Lower lobe of right lung (tissue), 2 donors: Measurements from ENCODE around the gene PRRC2B. TPM values are rescaled to one million over a fixed set of nuclear protein-coding genes. Genes with fewer than 3 reads are reported as not detected.

Experiments used
- ATAC-seq, 2 donors: fragments of 200-7000 bp; cut with Tn5 transposase; one replicate each; pipeline ENCODE4 v1.9.1; 2020 to 2022; ENCODE audit warnings: mild to moderate bottlenecking in 2 of 2, moderate library complexity in 2 of 2
- DNase-seq: peaks from one replicate; pipeline ENCODE4 v3.0.0-alpha.2; 2020
- H3K27ac ChIP-seq: fragments of 200-600 bp; one replicate; pipeline ENCODE4 v1.8.0; 2022
- H3K27me3 ChIP-seq: fragments of 200-600 bp; one replicate; pipeline ENCODE4 v1.8.0; 2022; ENCODE audit warnings: low read depth
- H3K36me3 ChIP-seq: fragments of 200-600 bp; one replicate; pipeline ENCODE4 v1.8.0; 2022; ENCODE audit warnings: mild to moderate bottlenecking
- H3K4me1 ChIP-seq: fragments of 200-600 bp; one replicate; pipeline ENCODE4 v1.8.0; 2022
- H3K4me3 ChIP-seq: fragments of 200-600 bp; one replicate; pipeline ENCODE4 v1.8.0; 2022; ENCODE audit warnings: mild to moderate bottlenecking
- H3K9me3 ChIP-seq: fragments of 200-600 bp; one replicate; pipeline ENCODE4 v1.8.0; 2022
- intact Hi-C: fragments of 100-400 bp; cut with DNase I; formaldehyde crosslinking; loops from one replicate; pipeline ENCODE4 v1.11.0; 2022
- total RNA-seq: library from RNA; stranded (reverse); fragmentation: NEBNext Ultra II Directional; extraction: Animal tissue kit (Norgen Biotek cat#: 25700); gene quantifications from one replicate; pipeline ENCODE4 v1.2.1, GENCODE V29; 2021
- TF ChIP-seq, protein P1 (sequence below): fragments of 200-600 bp; IDR thresholded peaks from one replicate; pipeline ENCODE4 v1.8.0; 2022; ENCODE audit warnings: antibody characterized with exemption, mild to moderate bottlenecking
- donor health status: DM: no; HTN: yes; CAD: no; lungs with severe emphysema.

The PRRC2B gene
- total RNA-seq, 1 donor from 2014 or later = 170 TPM

DNA sequence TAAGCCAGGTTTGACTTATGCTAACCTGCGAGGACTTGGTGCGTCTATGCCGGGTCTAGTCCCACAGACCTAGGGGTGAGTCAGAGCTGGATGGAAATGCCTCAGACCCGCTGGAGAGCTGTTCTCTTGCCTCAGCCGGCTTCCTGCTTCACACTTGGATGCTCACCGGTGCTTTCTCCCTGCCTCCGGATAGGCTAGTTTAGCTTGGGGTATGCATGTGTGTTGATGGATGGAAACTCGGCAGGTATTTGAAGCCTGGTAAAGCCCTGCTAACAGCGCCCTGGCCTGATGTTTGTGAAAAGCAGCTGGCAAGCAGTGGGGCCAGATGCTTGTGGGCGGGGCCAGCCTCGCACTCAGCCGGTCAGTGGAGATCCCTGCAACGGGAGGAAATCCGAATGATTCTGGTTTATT is 29.3 kb downstream of the PRRC2B start:
- no peaks in the 10 kb centered on the region for H3K27me3 ChIP-seq
- peak overlapping the region; percentile 0 for H3K4me3 ChIP-seq
- H3K27ac ChIP-seq = peak overlapping the region; percentile 44
- ATAC-seq (peak; percentile 75 to 81), DNase-seq (peak; percentile 58)
- H3K36me3 ChIP-seq = no peaks in the 10 kb centered on the region
- TF ChIP-seq, protein P1, sequence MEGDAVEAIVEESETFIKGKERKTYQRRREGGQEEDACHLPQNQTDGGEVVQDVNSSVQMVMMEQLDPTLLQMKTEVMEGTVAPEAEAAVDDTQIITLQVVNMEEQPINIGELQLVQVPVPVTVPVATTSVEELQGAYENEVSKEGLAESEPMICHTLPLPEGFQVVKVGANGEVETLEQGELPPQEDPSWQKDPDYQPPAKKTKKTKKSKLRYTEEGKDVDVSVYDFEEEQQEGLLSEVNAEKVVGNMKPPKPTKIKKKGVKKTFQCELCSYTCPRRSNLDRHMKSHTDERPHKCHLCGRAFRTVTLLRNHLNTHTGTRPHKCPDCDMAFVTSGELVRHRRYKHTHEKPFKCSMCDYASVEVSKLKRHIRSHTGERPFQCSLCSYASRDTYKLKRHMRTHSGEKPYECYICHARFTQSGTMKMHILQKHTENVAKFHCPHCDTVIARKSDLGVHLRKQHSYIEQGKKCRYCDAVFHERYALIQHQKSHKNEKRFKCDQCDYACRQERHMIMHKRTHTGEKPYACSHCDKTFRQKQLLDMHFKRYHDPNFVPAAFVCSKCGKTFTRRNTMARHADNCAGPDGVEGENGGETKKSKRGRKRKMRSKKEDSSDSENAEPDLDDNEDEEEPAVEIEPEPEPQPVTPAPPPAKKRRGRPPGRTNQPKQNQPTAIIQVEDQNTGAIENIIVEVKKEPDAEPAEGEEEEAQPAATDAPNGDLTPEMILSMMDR = no peak
- intact Hi-C loops = no loop called here
- no peaks in the 10 kb centered on the region for H3K9me3 ChIP-seq
- H3K4me1 ChIP-seq = peaks cover 57% of the 10 kb centered on the region

DNA sequence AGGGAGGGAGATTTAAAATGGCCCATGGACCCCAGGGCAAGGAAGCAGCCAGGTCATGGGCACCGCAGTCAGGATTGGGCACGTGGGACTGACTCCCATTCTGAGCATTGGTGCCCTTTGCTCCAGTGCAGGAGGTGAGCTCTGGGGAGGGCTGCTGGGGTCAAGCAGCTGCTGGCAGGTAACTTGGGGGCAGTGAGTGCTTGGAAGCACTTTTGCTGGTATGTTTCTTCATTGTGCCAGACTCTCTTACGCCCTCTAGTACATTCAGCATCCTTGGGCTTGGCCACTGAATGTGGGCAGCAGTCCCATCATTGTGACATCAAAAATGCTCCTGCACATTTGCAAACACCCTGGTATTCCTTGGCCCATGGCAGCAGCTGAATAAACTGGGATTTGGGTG is 32.7 kb downstream of the PRRC2B start:
- DNase-seq (no peak), ATAC-seq (no peak)
- H3K4me1 ChIP-seq = peaks cover 38% of the 10 kb centered on the region
- no peak overlapping the region for H3K27ac ChIP-seq
- H3K4me3 ChIP-seq = no peak overlapping the region
- H3K27me3 ChIP-seq = no peaks in the 10 kb centered on the region
- TF ChIP-seq, protein P1 = no peak
- intact Hi-C loops = no loop called here
- H3K9me3 ChIP-seq = no peaks in the 10 kb centered on the region
- peaks cover 3% of the 10 kb centered on the region for H3K36me3 ChIP-seq

DNA sequence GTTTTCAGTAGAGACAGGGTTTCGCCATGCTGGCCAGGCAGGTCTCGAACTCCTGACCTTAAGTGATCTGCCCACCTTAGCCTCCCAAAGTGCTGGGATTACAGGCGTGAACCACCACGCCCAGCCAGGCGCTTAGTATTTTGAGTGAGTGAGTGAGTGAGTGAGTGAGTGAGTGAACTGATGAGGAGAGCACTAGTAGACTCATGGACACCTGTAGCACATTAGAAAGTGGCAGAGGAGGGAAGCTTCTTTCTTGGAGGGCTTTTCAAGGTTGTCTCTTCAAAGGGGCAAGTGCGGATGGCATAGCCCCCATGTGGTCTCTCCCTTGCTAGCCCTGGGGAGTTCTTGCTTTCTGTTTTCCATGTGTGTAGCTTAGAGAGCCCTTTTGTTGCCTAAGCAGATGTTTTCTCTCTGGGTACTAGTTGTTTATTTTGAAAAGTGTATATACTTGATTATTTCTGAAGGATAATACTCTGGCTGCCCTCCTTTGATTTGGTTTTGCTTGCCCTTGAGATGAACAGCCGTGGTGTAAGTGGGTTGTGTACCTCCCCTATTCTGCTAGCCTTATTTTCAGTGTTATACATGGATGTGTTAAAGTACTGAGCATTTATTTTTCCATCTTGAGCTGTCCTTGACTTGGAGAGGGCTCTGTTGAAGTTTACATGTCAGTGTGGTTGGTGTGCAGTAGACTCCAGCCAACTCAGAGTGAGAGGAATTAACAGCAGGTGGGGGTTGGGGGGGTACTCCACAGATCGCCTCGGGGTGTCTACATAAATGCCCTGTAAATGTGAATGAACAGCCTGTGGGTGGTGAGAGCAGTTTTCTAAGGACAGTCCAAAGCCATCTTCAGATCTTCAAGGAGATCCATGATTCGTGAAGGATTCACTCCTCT is 35.5 kb downstream of the PRRC2B start:
- DNase-seq (no peak), ATAC-seq (peak in 1 of 2 donors; percentile 33)
- no peaks in the 10 kb centered on the region for H3K27me3 ChIP-seq
- no peak overlapping the region for H3K4me3 ChIP-seq
- no peaks in the 10 kb centered on the region for H3K9me3 ChIP-seq
- intact Hi-C loops = no loop called here
- peaks cover 12% of the 10 kb centered on the region for H3K4me1 ChIP-seq
- H3K27ac ChIP-seq = no peak overlapping the region
- TF ChIP-seq, protein P1 = no peak
- H3K36me3 ChIP-seq = peaks cover 31% of the 10 kb centered on the region

DNA sequence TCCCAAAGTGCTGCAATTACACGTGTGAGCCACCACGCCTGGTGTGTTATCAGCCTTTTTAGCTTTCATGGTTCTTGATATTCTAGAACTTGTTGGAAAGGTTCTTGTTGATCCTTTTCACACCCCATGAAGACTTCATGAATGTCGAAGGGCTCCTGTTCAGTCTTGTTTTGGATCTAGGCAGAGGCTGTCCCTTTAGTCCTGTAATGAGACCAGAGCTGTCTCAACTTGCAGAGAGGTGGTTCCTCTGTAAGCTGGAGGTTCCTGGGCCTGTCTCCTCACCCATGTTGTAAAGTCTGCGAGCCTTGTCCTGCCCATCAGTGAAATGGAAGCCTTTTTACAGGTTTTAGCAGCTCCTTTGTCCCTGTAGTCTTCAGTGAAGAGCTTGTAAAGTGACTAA is 38.2 kb downstream of the PRRC2B start:
- no peak overlapping the region for H3K4me3 ChIP-seq
- H3K9me3 ChIP-seq = no peaks in the 10 kb centered on the region
- H3K4me1 ChIP-seq = peaks cover 12% of the 10 kb centered on the region
- TF ChIP-seq, protein P1 = no peak
- intact Hi-C loops = no loop called here
- DNase-seq = no peak
- no peak for ATAC-seq
- no peak overlapping the region for H3K27ac ChIP-seq
- no peaks in the 10 kb centered on the region for H3K27me3 ChIP-seq
- peaks cover 58% of the 10 kb centered on the region for H3K36me3 ChIP-seq

DNA sequence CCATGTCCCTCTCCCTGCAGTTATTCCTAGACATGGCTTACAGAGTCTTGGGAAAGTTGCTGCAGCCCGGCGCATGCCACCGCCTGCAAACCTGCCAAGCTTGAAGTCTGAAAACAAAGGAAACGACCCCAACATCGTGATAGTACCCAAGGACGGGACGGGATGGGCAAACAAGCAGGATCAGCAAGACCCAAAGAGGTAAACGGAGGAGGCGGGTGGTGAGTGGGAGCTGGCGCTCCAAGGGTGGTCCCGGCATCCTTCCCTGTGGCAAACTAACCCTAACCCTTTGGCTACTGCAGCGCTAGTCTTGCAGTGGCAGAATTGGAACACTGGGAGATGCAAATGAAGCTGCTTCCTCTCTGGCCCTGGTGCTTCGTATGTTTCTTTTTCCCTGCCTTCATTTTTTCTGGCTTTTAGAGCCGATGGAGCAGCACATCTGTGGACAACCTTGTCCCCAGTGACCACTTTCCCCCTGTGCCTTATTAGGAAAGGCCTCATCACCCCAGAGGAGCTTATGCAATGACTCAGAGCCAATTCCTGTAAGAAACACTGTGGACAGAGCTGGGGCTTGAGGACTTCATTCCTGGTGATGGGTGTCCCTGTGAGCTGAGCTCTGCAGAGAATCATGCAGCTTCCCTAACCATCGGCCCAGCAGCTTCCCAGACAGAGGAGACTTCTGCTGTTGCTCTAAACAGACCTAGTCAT is 38.9 kb downstream of the PRRC2B start:
- Histone ChIP-seq H3K27ac (no peak overlapping the region), H3K36me3 (peaks cover 65% of the 10 kb centered on the region), H3K4me1 (peaks cover 12% of the 10 kb centered on the region), H3K9me3 (no peaks in the 10 kb centered on the region), H3K27me3 (no peaks in the 10 kb centered on the region), H3K4me3 (no peak overlapping the region)
- no peak for ATAC-seq
- no peak for DNase-seq
- TF ChIP-seq, protein P1 = no peak
- intact Hi-C loops = no loop called here
